CD14-positive monocyte (primary cell): Measurements from ENCODE around the gene MTNR1A. TPM values are rescaled to one million over a fixed set of nuclear protein-coding genes. Genes with fewer than 3 reads are reported as not detected.

Experiments used
- DNase-seq, 3 donors: peaks; one replicate each; pipeline ENCODE4 v3.0.0-alpha.2; 2011 to 2022
- H2AFZ ChIP-seq: 2 replicates; pipeline ENCODE4 v1.6.0; 2012; ENCODE audit warnings: mild to moderate bottlenecking, low read depth, low read length, inconsistent platforms; ENCODE audit not compliant: insufficient read depth, poor library complexity, severe bottlenecking
- H3K27ac ChIP-seq, 2 donors: 1 replicate in 1 of 2; 2 replicates in 1 of 2; pipeline ENCODE4 v1.5.1; 2012 to 2013; ENCODE audit warnings: low read length in 2 of 2, control low read depth in 1 of 2, inconsistent platforms in 1 of 2, low read depth in 1 of 2, mild to moderate bottlenecking in 1 of 2
- H3K27me3 ChIP-seq, 2 donors: one replicate each; pipeline versions ENCODE4 v1.6.0 to v1.6.1; 2011 to 2013; ENCODE audit warnings: low read length in 2 of 2; ENCODE audit not compliant: control insufficient read depth in 2 of 2, insufficient read depth in 2 of 2
- H3K36me3 ChIP-seq, 2 donors: replicated peaks in 1 of 2; 1 replicate in 1 of 2; 2 replicates in 1 of 2; pipeline versions ENCODE4 v1.5.1 to v1.6.1; 2012 to 2013; ENCODE audit warnings: low read length in 2 of 2, control low read depth in 1 of 2, inconsistent platforms in 1 of 2, mild to moderate bottlenecking in 1 of 2; ENCODE audit not compliant: insufficient read depth in 2 of 2, control insufficient read depth in 1 of 2
- H3K4me1 ChIP-seq, 2 donors: 1 replicate in 1 of 2; 2 replicates in 1 of 2; pipeline versions ENCODE4 v1.5.1 to v1.6.1; 2012 to 2013; ENCODE audit warnings: low read length in 2 of 2, control low read depth in 1 of 2, inconsistent platforms in 1 of 2, mild to moderate bottlenecking in 1 of 2, moderate library complexity in 1 of 2; ENCODE audit not compliant: insufficient read depth in 2 of 2, control insufficient read depth in 1 of 2
- H3K4me2 ChIP-seq: replicated peaks from 2 replicates; pipeline ENCODE3; 2012; ENCODE audit warnings: low read length, moderate library complexity, mild to moderate bottlenecking; ENCODE audit not compliant: poor library complexity, severe bottlenecking; ENCODE audit errors: extremely low read depth
- H3K4me3 ChIP-seq, 3 experiments: fragments of 200-600 bp in 1 of 3; sonication (generic) in 1 of 3; replicated peaks in 1 of 3; 1 replicate in 2 of 3; 2 replicates in 1 of 3; pipeline ENCODE4 v1.5.1; 2011 to 2013; ENCODE audit warnings: low read length in 3 of 3, mild to moderate bottlenecking in 3 of 3, control low read depth in 2 of 3, low read depth in 2 of 3, inconsistent platforms in 1 of 3, moderate library complexity in 1 of 3
- H3K79me2 ChIP-seq: 2 replicates; pipeline ENCODE4 v1.6.0; 2012; ENCODE audit warnings: mild to moderate bottlenecking, control low read depth, inconsistent platforms, low read length, moderate library complexity; ENCODE audit not compliant: insufficient read depth
- H3K9ac ChIP-seq: 2 replicates; pipeline ENCODE4 v1.6.0; 2017; ENCODE audit warnings: low read length, mild to moderate bottlenecking; ENCODE audit not compliant: insufficient read depth, poor library complexity, severe bottlenecking
- H3K9me3 ChIP-seq, 2 donors: replicated peaks in 1 of 2; 1 replicate in 1 of 2; 2 replicates in 1 of 2; pipeline versions ENCODE4 v1.5.1 to v1.6.1; 2012 to 2013; ENCODE audit warnings: low read length in 2 of 2, control low read depth in 1 of 2; ENCODE audit not compliant: control insufficient read depth in 1 of 2, insufficient read depth in 1 of 2
- H4K20me1 ChIP-seq: 2 replicates; pipeline ENCODE4 v1.6.0; 2012; ENCODE audit warnings: mild to moderate bottlenecking, low read length, control low read depth, moderate library complexity; ENCODE audit not compliant: insufficient read depth
- H3K27ac Mint-ChIP-seq, 7 donors: one replicate each; pipeline ENCODE4 v1.8.0; 2020; ENCODE audit warnings: mild to moderate bottlenecking in 7 of 7, mixed read lengths in 7 of 7, moderate library complexity in 6 of 7, inconsistent platforms in 2 of 7
- H3K27me3 Mint-ChIP-seq, 3 donors: one replicate each; pipeline ENCODE4 v1.8.0; 2021 to 2022; ENCODE audit warnings: low read depth in 3 of 3, mild to moderate bottlenecking in 3 of 3, mixed read lengths in 3 of 3, moderate library complexity in 3 of 3, inconsistent platforms in 1 of 3
- H3K36me3 Mint-ChIP-seq, 2 donors: one replicate each; pipeline ENCODE4 v1.8.0; 2020; ENCODE audit warnings: mixed read lengths in 2 of 2, inconsistent platforms in 1 of 2, mild to moderate bottlenecking in 1 of 2
- H3K4me1 Mint-ChIP-seq: one replicate; pipeline ENCODE4 v1.8.0; 2020; ENCODE audit warnings: mild to moderate bottlenecking, mixed read lengths
- H3K4me3 Mint-ChIP-seq, 2 donors: one replicate each; pipeline ENCODE4 v1.8.0; 2020; ENCODE audit warnings: mild to moderate bottlenecking in 2 of 2, mixed read lengths in 2 of 2, moderate library complexity in 1 of 2
- H3K9me3 Mint-ChIP-seq, 7 donors: one replicate each; pipeline ENCODE4 v1.8.0; 2020 to 2022; ENCODE audit warnings: mixed read lengths in 7 of 7, mild to moderate bottlenecking in 6 of 7, moderate library complexity in 6 of 7, inconsistent platforms in 2 of 7
- CTCF ChIP-seq: fragments of 200-600 bp; IDR thresholded peaks from one replicate; pipeline ENCODE4 v1.8.0; 2022; ENCODE audit warnings: antibody characterized with exemption, mild to moderate bottlenecking
- WGBS: methylation state at CpG from one replicate; pipeline ENCODE4 v1.1.5; 2013; ENCODE audit warnings: missing lambda C conversion rate; ENCODE audit not compliant: insufficient coverage; 5-methylcytosine and 5-hydroxymethylcytosine counted together
- intact Hi-C, 2 donors: fragments of 100-400 bp; cut with micrococcal nuclease; formaldehyde crosslinking; loops; one replicate each; pipeline versions ENCODE4 v1.15.0 to v1.15.1; 2023
- polyA plus RNA-seq, 3 donors: library from polyadenylated mRNA; depleted of rRNA in 1 of 3; unstranded in 2 of 3; stranded (reverse) in 1 of 3; fragments of 300-500 nt in 2 of 3; fragments of >200 nt in 1 of 3; fragmentation: Illumina TruSeq in 2 of 3; gene quantifications; 1 replicate in 2 of 3; 2 replicates in 1 of 3; pipeline ENCODE4 v1.2.3, GENCODE V29; 2012 to 2021

The MTNR1A gene
- polyA plus RNA-seq, 3 donors = not detected

- no peaks in the 10 kb centered on the region for H3K36me3 Mint-ChIP-seq
- DNase-seq = no peak
These were observed 13.6 kb downstream of the MTNR1A start for GRCh38 chr4:186541801-186542200.

GRCh38 chr4:186537843-186538521, 17.4 kb downstream of the MTNR1A start:
- Histone ChIP-seq H3K36me3 (no peaks in the 10 kb centered on the region), H3K9me3 (peaks cover 36 to 68% of the 10 kb centered on the region in 2 donors), H3K27me3 (no peaks in the 10 kb centered on the region), H2AFZ (no peak overlapping the region), H3K4me3 (no peak overlapping the region), H4K20me1 (no peaks in the 10 kb centered on the region), H3K79me2 (no peaks in the 10 kb centered on the region), H3K4me1 (no peaks in the 10 kb centered on the region), H3K4me2 (no peak overlapping the region), H3K9ac (no peak overlapping the region), H3K27ac (no peak overlapping the region)
- TF ChIP-seq CTCF = no peak
- peaks cover 8 to 54% (median 21%) of the 10 kb centered on the region in 7 donors for H3K9me3 Mint-ChIP-seq
- DNase-seq = no peak
- WGBS = 82% methylated on average over 16 of the region's 19 CpGs
- intact Hi-C loops = no loop called here
- H3K4me1 Mint-ChIP-seq = no peaks in the 10 kb centered on the region
- H3K27ac Mint-ChIP-seq = no peak overlapping the region
- no peaks in the 10 kb centered on the region for H3K27me3 Mint-ChIP-seq
- no peak overlapping the region for H3K4me3 Mint-ChIP-seq
- no peaks in the 10 kb centered on the region for H3K36me3 Mint-ChIP-seq

More at GRCh38 chr4:186541801-186542200, 13.6 kb downstream of the MTNR1A start:
- H3K79me2 ChIP-seq = no peaks in the 10 kb centered on the region
- no peaks in the 10 kb centered on the region for H3K36me3 ChIP-seq
- peaks cover 10 to 48% (median 24%) of the 10 kb centered on the region in 7 donors for H3K9me3 Mint-ChIP-seq
- no peak overlapping the region for H3K4me3 Mint-ChIP-seq
- no peak overlapping the region for H3K27ac Mint-ChIP-seq
- peaks cover 23 to 69% of the 10 kb centered on the region in 2 donors for H3K9me3 ChIP-seq
- H2AFZ ChIP-seq = no peak overlapping the region
- no peak overlapping the region for H3K4me2 ChIP-seq
- 76% methylated on average over 3 of the region's 4 CpGs for WGBS
- no peaks in the 10 kb centered on the region for H3K4me1 ChIP-seq
- intact Hi-C loops = no loop called here
- no peak overlapping the region for H3K27ac ChIP-seq
- no peaks in the 10 kb centered on the region for H3K27me3 Mint-ChIP-seq
- no peaks in the 10 kb centered on the region for H4K20me1 ChIP-seq
- no peaks in the 10 kb centered on the region for H3K4me1 Mint-ChIP-seq
- no peaks in the 10 kb centered on the region for H3K27me3 ChIP-seq
- H3K9ac ChIP-seq = no peak overlapping the region
- TF ChIP-seq CTCF = no peak
- H3K4me3 ChIP-seq = no peak overlapping the region
